Keratinocyte (primary cell): ENCODE data around the gene ZNF462. TPM values are rescaled to one million over a fixed set of nuclear protein-coding genes. Genes with fewer than 3 reads are reported as not detected.

Source experiments
- DNase-seq: peaks from one replicate; pipeline ENCODE4 v3.0.0-alpha.2; 2011; ENCODE audit warnings: low read depth, missing footprints, low spot score
- FAIRE-seq: peaks from 2 replicates; lab custom pipeline; 2011; peaks lifted over from hg19 to GRCh38; lab: Jason Lieb, UNC
- H2AFZ ChIP-seq: 2 replicates; pipeline ENCODE4 v1.6.0; 2012; ENCODE audit warnings: low read length, control low read depth, inconsistent platforms; ENCODE audit not compliant: control insufficient read depth
- H3K27ac ChIP-seq: 2 replicates; pipeline ENCODE4 v1.5.1; 2011; ENCODE audit warnings: low read length; ENCODE audit not compliant: control insufficient read depth, insufficient read depth
- H3K27me3 ChIP-seq: 3 replicates; pipeline ENCODE4 v1.6.0; 2011; ENCODE audit warnings: low read length; ENCODE audit not compliant: control insufficient read depth, insufficient read depth; ENCODE audit errors: extremely low read depth
- H3K36me3 ChIP-seq, 2 experiments: 2 replicates in 1 of 2; 3 replicates in 1 of 2; pipeline ENCODE4 v1.5.1; 2011; ENCODE audit warnings: low read length in 2 of 2, mild to moderate bottlenecking in 1 of 2; ENCODE audit not compliant: control insufficient read depth in 2 of 2, insufficient read depth in 2 of 2; ENCODE audit errors: extremely low read depth in 1 of 2
- H3K4me1 ChIP-seq: 3 replicates; pipeline ENCODE4 v1.5.1; 2011; ENCODE audit warnings: low read length; ENCODE audit not compliant: control insufficient read depth, insufficient read depth; ENCODE audit errors: extremely low read depth
- H3K4me2 ChIP-seq: 3 replicates; pipeline ENCODE4 v1.6.0; 2011; ENCODE audit warnings: low read depth, low read length; ENCODE audit not compliant: control insufficient read depth, insufficient read depth; ENCODE audit errors: extremely low read depth
- H3K4me3 ChIP-seq, 3 experiments: fragments of 200-600 bp in 1 of 3; sonication (generic) in 1 of 3; 2 replicates in 2 of 3; 3 replicates in 1 of 3; pipeline ENCODE4 v1.5.1; 2011 to 2016; ENCODE audit warnings: low read length in 3 of 3, mild to moderate bottlenecking in 3 of 3, control low read depth in 2 of 3, inconsistent platforms in 1 of 3, low read depth in 1 of 3, mixed read lengths in 1 of 3, mixed run types in 1 of 3, moderate library complexity in 1 of 3; ENCODE audit not compliant: control insufficient read depth in 2 of 3, insufficient read depth in 2 of 3; ENCODE audit errors: extremely low read depth in 1 of 3
- H3K79me2 ChIP-seq: 2 replicates; pipeline ENCODE4 v1.6.0; 2012; ENCODE audit warnings: low read length; ENCODE audit not compliant: control insufficient read depth, insufficient read depth
- H3K9ac ChIP-seq: 3 replicates; pipeline ENCODE4 v1.6.0; 2011; ENCODE audit warnings: low read length; ENCODE audit not compliant: control insufficient read depth, insufficient read depth; ENCODE audit errors: extremely low read depth
- H3K9me1 ChIP-seq: 3 replicates; pipeline ENCODE4 v1.6.0; 2011; ENCODE audit warnings: low read length; ENCODE audit not compliant: control insufficient read depth, insufficient read depth; ENCODE audit errors: extremely low read depth
- H3K9me3 ChIP-seq: 2 replicates; pipeline ENCODE4 v1.5.1; 2012; ENCODE audit warnings: low read depth, low read length; ENCODE audit not compliant: control insufficient read depth
- H4K20me1 ChIP-seq: 3 replicates; pipeline ENCODE4 v1.6.0; 2011; ENCODE audit warnings: low read length; ENCODE audit not compliant: control insufficient read depth, insufficient read depth; ENCODE audit errors: extremely low read depth
- CTCF ChIP-seq, 3 experiments: IDR thresholded peaks in 1 of 3; conservative IDR thresholded peaks in 1 of 3; optimal IDR thresholded peaks in 1 of 3; 2 replicates in 2 of 3; 3 replicates in 1 of 3; pipeline versions ENCODE3 to v1.5.1; 2011; ENCODE audit warnings: low read length in 3 of 3, mild to moderate bottlenecking in 3 of 3, moderate library complexity in 2 of 3, control low read depth in 1 of 3, inconsistent platforms in 1 of 3; ENCODE audit not compliant: insufficient read depth in 2 of 3; ENCODE audit errors: extremely low read depth in 1 of 3
- EZH2 ChIP-seq: IDR thresholded peaks from one replicate; pipeline ENCODE4 v1.6.1; 2012; ENCODE audit warnings: inconsistent platforms, mild to moderate bottlenecking, low read length, moderate library complexity
- dilution Hi-C: fragments of 300-500 bp; cut with MboI; formaldehyde crosslinking; loops from one replicate; pipeline ENCODE4 v1.7.0; 2020; ENCODE audit warnings: low sequenced_read_pairs; ENCODE audit not compliant: extremely low pct_ligation_motif_present
- polyA plus RNA-seq, 5 experiments: library from polyadenylated mRNA; depleted of rRNA in 3 of 5; stranded (reverse) in 3 of 5; stranded (forward) in 1 of 5; unstranded in 1 of 5; fragments of >200 nt; gene quantifications; 1 replicate in 1 of 5; 2 replicates in 3 of 5; 3 replicates in 1 of 5; pipeline versions ENCODE4 v1.2.1 to v1.2.3, GENCODE V29; 2011 to 2012; ENCODE audit warnings: missing spikeins in 2 of 5, low read depth in 1 of 5, low replicate concordance in 1 of 5

ZNF462 gene
- polyA plus RNA-seq, 1 donor (not counting 4 experiments of a cell fraction or from before 2014, with no cell fraction given) = 7.8 TPM

GRCh38 chr9:107007402-107007801 lies 144.4 kb downstream of the ZNF462 start:
- Histone ChIP-seq H3K9me1 (no peaks in the 10 kb centered on the region), H3K4me2 (no peak overlapping the region), H2AFZ (no peak overlapping the region), H3K27me3 (no peaks in the 10 kb centered on the region), H3K9me3 (no peaks in the 10 kb centered on the region), H3K9ac (no peak overlapping the region), H3K4me1 (no peaks in the 10 kb centered on the region), H3K36me3 (peaks cover 6 to 10% of the 10 kb centered on the region in 2 experiments), H3K4me3 (no peak overlapping the region), H3K27ac (no peak overlapping the region), H4K20me1 (no peaks in the 10 kb centered on the region), H3K79me2 (no peaks in the 10 kb centered on the region)
- dilution Hi-C loops = no loop called here
- no peak for TF ChIP-seq EZH2
- TF ChIP-seq CTCF (optimal IDR thresholded peaks at IDR 0.05 in 1 of 3, IDR thresholded peaks at IDR 0.05 in 1 of 3, conservative IDR thresholded peaks at IDR 0.05 in 1 of 3; ENCODE audit: extremely low read depth in 1 of 3, insufficient read depth in 2 of 3, low read length in 3 of 3) = no peak
- FAIRE-seq (no peak), DNase-seq (no peak)

- Histone ChIP-seq H3K4me3 (no peak overlapping the region), H3K9ac (no peak overlapping the region), H3K9me1 (no peaks in the 10 kb centered on the region), H3K9me3 (no peaks in the 10 kb centered on the region), H2AFZ (no peak overlapping the region), H4K20me1 (no peaks in the 10 kb centered on the region), H3K27me3 (no peaks in the 10 kb centered on the region), H3K27ac (no peak overlapping the region), H3K79me2 (no peaks in the 10 kb centered on the region), H3K4me2 (no peak overlapping the region), H3K36me3 (peaks cover 6 to 10% of the 10 kb centered on the region in 2 experiments), H3K4me1 (no peaks in the 10 kb centered on the region)
- dilution Hi-C loops = no loop called here
- TF ChIP-seq CTCF (optimal IDR thresholded peaks at IDR 0.05 in 1 of 3, IDR thresholded peaks at IDR 0.05 in 1 of 3, conservative IDR thresholded peaks at IDR 0.05 in 1 of 3; ENCODE audit: extremely low read depth in 1 of 3, insufficient read depth in 2 of 3, low read length in 3 of 3) (no peak), EZH2 (no peak)
- DNase-seq = no peak
- no peak for FAIRE-seq
These were observed 145.0 kb downstream of the ZNF462 start for GRCh38 chr9:107008011-107008410.
